ENCODE measurements around the gene ONECUT1.

Gene ONECUT1

DNA sequence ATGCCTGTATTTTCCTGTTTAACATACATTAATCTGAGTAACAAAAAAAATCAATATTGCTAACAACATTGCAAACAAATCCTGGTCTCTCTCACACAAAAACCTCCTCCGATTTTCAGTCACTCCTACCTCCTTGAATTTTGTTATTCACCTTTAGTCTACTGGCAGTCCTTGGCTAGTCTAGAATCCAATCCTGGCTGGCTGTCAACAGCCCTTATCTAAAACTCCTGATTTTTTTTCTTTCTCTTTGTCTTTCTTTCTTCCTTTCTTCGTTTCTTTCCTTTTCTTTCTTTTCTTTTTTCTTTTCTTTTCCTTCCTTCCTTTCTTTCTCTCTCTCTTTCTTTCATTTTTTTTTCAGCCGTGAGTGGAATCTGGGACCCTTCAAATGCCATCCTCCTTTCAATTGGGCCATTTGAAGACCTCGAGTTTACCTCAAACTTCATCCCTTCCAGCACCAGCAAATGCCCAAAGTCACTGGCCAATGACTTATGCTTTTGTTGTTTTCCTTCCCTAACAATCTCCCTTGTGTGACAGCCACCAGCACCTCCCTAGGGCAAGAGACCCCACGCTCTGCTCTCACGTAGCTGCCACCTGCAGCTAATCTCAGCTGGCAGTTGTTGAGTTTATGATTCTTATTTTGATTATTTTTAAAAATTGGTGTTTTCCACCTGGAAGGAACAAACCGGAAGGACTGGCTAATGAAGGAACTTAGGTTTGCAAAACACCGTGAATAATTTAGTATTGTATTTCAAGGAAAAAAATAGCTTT lies 6.8 kb upstream of the ONECUT1 start:
- no peak for DNase-seq

DNA sequence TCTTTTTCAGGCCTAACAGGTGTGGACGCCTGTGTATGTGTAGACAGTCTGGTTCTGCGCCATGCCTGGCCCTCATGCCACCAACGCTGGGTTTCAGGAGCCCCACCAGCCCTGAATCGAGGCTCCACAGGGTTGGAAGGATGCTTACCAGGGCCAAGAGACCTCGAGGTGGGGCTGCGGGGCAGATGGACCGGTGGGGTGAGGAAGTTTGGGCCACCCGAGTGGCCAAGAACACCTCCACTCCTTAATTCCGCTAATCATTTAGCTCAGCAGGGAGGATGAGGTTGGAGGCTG lies 6.0 kb upstream of the ONECUT1 start:
- no peak for DNase-seq

DNA sequence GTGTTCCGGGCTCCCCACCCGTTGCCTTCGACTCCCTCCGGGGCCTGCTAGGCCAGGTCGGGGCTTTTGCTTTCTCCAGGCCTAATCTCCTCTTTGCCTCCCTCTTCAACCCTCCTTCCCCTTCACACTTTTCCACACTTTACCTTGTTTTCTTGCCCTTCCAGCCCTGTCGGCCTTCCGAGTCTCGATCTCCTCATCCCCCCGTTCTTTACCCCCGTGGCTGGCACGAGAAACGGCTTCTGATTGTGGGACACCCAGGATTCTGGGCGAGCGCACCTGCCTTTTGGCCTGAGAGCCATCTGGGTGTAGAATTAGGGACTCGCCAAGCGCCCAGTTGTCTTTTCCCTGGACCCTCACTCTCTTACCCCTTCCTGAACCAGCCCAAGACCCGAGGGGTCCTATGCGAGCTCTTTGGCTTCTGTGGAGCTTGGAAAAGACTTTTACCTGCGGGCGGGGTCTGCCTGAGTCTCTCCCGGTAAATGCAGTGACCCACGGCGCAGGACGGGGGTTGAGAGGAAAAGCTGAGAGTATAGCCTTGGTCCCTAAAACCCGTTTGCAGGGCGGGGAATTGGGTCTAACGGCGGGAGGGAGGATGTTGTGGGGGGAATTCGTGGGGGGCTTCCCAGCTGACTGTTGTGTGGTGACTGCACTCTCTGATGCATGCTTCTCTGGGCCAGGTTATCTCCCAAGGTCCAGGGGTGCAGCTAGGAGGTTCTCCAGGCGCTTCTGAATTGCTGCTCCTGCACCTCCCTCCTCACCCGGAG lies 5.5 kb upstream of the ONECUT1 start:
- DNase-seq = no peak

DNA sequence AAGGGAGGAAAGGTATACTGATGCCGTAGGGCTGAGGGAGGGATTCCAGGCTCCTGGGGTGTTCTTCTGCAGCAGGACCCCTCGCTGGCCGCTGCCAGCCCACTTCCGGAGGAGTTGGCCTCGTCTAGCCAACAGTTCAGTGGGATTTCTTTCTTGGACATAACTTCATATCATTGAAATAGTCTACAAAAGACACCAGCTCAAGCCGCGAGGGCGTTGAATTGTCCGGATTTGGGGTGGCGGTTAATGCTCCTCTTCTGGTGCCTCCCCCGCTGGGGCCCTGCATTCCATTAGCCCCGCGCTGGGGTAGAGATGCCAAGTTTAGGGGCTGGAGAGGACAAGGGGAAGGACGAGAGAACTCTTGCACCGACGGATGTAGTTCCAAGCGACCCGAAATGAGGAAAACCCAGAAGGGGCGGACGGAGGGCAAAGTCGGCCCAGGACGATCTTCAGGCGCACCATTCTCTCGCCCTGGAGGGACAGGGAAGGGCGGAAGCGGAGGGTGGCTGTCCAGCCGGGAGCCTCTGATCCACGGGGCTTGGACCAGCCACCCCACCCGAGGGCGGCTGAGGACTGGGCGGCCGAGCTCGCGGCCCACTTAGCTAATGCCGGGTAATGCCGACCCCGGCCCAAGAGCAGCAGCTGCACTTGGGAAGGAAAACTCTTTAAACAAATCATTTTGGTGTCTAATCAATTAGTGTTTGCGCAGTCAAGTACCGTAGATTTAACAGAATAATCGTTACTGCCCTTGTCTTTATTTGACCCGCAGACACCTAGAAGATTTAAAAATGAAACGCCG lies 4.7 kb upstream of the ONECUT1 start:
- DNase-seq = no peak

DNA sequence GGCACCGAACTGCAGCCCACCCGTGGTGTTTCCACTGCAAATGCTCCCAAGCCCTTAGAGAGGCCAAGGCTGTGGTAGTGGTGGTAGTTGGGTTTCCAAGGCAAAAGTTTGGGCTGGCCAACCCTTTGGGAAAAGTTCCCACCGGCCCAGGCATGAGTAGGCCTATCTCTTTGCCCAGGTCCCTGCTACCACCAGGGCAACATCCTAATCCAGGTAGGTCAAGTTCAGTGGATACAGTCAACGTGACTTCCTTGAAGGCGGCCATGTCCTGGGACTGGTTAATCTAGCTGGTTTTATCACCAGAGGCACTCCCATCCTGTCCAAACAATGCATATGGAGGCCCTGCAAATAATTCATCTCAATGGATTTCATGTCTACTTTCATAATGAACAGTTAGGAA lies 1.6 kb upstream of the ONECUT1 start:
- no peak for DNase-seq

DNA sequence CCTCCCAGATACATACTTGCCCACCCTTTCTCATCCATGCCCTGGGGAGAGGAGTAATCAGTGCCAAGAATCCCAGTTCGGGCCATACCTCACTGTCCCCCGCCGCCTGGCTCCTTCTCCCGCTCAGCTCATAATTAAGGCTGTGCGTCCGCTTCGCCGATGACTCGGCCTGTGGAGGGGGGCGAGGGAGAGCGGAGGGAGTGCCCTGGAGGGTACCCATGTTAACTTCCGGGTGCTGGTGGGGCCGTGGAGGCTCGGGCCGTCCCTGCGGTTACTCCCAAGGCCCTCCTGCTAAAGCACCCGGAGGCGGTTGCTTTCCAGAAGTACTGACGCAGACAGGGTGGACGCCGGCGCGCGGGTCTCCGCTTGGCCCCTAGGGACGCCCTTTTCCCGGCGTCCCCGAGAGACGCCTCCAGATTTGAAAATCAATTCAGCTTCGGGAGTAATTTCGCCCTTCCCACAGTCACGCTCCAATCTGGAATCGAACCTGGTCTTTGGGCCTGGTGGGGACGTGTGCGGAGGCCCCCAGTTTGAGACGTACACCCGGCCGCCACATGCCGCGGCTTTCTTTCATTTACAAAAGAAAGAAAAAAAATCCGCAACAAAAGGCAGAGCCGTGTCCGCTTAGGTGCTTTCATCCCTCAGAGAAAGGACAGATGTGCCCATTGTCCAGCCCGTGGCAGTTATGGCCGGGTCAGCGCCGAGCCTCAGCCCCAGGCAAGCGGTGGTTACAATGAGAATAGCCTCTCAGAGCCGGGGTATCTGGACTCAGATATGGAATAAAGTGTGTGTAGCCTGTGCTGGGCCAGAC lies 1.0 kb upstream of the ONECUT1 start:
- DNase-seq = no peak

DNA sequence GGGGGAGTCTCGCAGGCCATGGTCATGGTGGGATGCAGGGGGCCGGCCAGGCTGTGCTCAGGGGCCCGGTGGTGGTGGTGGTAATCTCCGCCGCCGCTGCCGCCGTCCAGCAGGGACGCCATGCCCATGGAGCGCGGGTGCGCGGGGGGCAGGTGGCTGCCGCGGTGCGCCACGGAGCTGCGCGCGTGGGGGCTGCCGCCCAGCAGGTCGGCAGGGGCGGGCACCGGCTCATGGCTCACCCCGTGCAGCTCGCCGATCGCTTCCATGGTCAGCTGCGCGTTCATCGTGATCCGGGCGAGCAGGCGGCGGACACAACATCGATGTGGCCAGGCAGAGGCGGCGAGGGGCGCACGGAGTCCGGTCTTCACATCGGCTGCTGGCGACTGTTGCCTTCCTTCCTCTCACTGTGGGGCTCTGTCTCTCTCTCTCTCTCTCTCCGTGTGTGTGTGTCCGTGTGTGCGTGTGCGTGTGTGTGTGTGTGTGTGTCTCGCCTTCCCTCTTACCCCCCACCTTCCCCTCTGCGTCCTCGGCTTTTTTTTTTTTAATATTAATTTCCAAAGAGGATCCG lies 451 bp downstream of the ONECUT1 start:
- no peak for DNase-seq

DNA sequence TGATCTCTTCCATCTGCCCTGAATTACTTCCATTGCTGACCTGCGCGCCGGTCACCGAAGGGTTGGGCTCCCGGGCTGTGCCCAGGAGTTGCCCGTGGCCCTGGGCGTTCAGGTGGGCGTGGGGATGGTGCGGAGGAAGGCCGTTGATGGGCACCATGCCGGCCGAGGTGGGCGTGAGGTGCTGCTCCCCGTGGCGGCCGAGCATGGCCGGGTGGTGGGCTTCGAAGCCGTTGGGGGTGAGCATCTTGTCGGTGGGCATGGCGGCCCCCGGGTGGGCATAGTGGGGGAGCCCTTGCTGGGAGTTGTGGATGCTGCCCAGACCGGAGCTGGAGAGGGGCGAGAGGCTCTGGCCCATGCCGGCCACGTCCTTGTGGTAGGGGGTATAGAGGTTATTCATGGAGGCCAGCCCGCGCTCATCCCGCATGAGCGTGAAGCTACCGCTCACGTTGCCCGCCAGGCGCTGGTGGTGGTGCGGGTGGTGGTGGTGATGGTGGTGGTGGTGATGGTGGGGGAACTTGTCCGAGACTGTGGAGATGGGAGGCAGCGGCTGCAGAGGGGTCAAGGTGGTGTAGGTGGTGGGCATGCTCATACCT lies 1.0 kb downstream of the ONECUT1 start:
- DNase-seq = no peak

DNA sequence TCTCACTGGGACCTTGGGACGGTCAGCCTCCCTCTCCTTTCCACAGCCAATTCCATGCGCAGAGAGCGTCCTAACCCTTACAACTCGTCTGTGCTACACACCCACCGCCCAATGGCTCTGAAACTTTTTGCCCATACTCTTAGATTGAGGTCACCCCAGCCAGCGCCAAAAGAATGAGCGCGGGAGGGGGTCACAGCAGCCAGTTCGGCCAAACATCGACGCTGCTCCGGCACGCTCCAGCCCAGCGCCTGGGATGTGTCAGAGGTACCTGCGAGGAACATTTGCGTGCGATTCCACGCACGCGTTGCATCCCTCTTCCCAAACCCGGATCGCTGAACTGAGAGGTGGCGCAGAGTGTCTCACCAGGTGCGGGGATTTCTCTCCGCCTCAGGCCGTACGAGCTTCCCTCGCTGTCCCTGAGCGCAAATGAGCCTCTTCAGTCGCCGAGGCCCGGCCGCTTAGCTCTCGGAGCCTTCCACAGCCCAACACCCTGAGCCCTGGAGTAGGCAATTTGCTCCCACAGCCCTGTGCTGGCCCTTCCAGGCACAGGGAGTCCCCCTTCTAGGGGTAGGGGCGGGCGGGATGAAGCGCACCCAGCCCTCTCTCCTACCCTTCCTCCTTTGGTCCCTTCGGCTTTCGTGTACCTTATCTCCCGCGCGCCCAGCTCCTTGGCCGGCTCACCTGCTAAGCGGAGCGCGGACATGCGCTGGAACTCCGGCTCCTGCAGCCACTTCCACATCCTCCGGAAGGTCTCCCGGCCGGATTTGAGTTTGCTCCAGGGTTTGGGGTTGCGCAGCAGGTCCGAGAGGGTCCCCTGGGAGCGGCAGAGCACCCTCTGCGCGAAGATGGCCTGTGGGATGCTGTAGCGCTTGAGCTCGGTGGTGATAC lies 1.8 kb downstream of the ONECUT1 start:
- no peak for DNase-seq

DNA sequence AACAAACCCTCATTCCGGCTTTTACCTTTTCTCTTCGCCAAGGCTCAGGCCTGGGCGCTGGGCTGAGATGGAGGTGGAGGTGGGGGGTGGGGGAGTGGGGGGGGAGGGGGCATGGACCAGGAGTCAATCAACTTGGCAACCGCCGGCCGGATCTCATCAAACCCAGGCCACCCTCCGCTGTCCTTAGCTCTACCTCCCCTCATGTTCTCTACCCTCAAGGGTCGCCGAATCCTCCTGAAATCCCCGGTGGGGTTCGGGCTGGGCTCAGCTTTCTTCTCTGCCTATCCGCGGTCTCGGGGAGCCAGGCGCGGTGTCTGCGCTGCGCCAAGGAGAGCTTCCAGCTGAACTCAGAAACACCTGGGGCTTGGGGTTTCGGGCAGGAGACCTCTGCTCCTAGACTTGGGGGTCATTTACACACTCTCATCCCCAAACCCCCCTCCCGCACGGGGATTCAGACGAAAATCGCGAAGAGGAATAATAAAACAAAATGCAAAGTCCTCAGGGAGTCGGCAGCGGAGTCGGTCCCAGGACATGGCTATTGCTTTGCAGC lies 2.5 kb downstream of the ONECUT1 start:
- no peak for DNase-seq

DNA sequence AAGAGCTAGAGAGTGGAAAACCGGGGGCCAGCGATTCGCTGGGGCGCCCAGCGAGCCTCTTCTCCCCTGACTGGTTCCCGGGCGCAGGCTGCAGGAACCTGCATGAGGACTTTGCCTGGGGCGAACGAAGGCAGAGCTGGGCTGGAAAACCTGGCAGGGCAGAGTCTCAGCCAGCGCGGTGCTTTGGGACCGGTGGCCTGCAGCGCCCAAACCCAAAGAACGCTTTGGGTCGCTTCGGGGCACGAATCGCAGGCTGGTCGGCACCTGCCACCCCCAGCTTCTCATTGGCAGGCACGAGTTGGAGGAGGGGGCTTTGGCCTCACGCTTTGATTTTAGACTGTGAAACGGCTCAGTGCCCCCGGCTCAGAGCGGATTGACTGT lies 3.0 kb downstream of the ONECUT1 start:
- DNase-seq = no peak

DNA sequence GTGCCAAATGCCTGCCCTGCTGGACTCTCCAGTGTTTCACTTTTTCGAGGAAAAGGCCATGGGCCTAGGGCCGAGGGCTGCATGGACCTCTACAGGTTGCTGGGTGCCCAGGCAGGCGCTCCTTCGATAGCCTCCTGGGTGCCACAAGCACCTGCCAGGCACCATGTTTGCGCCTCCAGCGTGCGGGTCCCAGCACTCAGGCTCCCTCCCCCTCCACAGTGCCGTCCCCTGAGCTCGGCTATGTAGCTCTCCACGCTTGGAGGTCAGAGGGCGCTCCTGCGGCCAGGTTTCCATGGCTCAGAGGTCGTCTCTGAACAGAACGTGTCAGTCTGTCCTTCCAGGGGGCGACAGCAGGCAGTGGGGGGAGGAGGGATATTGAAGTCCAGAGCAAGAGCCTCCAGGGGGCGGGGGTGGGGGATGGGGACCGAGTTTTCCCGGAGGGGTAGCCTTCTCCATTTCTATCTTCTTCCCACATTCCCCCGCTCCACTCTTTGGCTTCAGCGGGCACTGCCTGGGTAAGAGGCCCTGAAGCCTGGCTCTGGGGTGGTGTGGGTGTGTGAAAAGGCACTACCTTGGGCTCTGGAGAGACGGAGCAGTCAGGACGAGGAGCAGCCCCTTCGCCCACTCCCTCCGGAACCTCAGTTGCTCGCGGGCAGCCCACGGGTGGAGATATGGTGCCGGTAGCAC lies 3.6 kb downstream of the ONECUT1 start:
- no peak for DNase-seq

DNA sequence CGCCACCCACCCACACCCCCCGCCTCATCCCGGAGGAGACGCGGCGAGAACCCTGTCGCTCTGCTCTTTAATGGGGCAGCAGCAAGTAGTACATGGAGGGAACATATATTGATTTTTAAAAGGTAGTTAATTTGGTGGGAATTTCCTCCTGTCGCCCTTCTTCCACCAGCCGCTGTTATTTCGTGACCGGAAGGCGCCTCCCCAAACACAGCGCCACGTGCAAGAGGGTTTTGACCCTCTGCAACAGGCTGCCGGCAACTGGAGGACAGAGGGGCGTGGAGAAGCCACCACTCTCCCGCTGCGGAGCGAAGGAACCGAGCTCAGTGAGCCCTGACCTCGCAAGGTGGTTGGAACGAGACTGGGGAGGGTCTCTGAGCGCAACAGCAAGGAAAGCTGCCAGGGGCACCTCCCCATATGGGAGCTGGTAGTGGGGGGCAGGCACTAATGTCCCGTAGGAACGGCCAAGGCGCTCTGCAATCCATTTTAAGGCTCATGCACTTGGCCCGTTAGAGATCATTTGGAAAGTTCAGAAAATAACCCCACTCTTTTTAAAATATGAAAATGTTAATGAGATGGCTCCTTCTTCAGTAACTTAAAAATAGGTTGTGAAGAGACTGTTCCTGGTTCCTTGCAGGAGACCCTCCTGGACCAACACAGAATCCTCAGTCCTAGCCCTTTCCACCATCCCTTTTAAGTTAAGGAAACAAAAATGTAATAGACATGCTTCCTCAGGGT lies 4.3 kb downstream of the ONECUT1 start:
- DNase-seq = no peak

DNA sequence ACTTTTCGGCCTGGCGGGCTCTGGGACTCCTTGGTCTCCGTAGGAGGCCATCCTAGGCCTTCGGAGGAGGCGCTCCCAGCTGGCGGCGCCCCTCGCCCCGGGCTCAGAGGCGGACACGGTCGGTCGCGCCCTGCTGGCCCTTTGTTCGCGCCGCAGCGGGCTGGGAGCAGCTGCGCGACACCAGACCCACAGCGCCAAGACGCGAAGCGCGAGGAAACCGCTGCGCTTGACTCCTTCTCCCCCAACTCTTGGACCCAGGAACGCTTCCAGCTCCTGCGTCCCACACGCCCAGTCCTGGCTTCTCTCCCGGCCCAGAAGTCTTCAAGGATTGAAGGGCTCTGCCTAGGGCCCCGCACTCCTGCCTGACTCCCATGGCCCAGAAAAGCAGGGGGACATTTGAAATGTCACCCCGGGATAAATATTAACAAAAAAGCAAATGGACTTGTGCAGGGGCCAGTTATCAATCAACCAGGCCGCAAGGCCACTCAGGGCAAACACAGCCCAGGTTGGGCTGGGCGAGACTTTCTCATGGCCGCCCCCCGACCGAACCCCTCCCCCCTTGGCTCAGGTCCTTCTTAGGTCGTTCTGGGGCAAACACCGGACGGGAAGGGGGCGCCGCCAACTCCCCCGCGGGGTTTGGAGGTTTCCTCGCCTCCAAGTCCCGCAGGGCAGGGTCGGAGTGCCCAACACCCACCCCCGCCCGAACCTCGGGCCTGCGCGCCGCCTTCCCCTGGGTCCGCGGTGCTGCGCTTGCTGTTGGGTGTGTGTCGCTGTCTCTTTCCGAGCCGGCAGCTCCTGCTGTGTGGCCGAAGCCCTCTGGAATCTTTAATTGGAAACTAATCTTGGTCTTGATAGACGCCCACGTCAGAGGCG lies 5.1 kb downstream of the ONECUT1 start:
- no peak for DNase-seq

DNA sequence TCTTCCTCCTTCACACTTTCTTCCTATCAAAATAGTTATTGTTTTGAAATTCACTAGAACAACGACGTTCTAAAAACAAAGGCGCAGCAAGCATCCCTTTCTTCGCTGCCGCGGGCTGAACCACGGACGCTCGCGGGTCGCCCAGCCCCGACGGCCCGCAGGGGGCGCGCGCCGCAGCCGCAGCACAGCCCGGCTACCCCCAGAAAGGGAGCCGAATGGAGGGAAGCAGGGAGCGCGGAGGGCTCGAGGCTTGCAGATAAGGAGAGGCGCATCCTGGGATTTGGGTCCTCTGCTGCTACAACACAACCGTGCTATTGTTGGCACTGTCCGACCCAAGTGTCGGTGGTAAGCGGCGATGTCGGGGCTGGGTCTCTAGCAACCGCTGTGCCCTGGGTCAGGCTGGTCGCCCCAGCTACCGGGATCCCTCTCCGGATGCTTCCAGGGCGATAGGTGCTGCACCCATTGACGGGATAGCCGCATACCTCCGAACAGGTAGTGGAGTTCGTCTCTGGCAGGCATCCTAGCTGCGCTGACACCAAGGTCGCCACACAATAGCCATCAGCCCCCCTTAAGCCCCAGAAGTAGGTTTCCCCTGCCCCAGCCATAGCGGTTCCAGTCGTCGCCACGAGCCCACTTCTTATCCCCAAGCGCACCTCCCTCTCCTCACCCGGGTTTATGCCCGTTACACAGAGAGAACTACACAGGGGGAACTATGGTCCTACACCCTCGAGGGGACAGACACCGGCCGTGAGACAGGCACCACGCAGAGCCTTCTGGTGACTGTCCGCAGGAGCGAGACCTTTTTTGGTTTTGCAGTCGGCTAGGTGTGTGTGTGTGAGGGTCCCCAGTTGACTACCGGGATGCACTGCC lies 6.0 kb downstream of the ONECUT1 start:
- DNase-seq = peak in 1 of 2 experiments; percentile 19

DNA sequence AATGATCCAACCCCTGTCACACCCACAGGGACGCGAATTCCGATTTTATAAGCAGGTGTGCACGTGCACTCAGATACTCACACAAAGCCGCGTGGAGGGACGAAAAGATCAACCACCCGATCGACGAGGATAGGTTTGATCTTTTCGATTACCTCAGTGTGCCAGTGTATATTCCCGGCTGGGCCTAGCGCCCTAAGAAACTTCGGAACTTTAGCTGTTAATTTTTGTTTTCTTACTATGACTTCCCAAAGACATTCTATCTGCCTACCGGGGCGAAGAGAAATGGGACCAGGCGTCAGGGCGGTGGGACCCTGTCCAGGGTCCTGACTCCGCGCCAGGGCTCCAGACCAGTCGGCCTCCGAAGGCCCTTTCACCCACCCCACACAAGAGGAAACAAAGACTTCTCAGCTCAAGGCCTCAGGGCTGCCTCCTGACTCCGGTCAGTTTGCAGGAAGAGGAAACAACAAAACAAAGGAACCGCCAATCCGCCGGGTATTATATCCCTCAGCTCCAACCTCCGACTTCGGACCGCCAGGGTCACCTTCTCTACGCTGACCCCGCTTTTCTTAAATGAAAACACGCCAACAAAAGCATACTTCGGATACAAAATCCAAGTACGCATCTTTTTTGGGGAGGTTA lies 6.8 kb downstream of the ONECUT1 start:
- no peak for DNase-seq

DNA sequence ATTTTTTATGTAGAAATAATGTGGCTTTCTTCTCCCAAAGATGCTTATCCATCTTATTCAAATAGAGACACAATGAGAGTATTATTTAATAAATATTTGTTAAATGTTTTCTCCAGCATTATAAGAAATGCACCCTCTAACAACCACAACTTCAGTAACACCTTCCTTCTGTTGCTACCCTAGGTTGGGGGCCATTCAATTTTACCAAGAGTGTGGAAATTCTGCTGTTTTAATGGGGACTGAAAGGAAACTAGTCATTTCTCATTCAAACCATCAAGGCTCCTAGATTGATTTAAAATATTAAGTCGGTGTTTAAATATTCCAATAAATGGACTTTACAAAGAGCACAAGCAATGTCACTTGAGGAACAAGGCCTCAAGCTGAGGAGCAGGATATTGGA lies 7.6 kb downstream of the ONECUT1 start:
- DNase-seq = no peak
